Mesothelial cell of epicardium (in vitro differentiated cells): ENCODE results near the gene NPIPB8. TPM values are rescaled to one million over a fixed set of nuclear protein-coding genes. Genes with fewer than 3 reads are reported as not detected.
"Not testable (repeated sequence)": the region's sequence is repeated elsewhere in the genome, so short reads cannot be mapped to it uniquely, and the experiment has no call there.

Experiments used
- DNase-seq, 2 experiments: peaks; one replicate each; pipeline ENCODE4 v3.0.0; 2021; ENCODE audit warnings: low spot score in 2 of 2; ENCODE audit not compliant: unreplicated experiment in 2 of 2
- H3K27ac Mint-ChIP-seq: 2 replicates; pipeline ENCODE4 v1.8.0; 2021; ENCODE audit warnings: mixed read lengths
- H3K27me3 Mint-ChIP-seq: 2 replicates; pipeline ENCODE4 v1.8.0; 2021; ENCODE audit warnings: low read depth, mixed read lengths
- H3K36me3 Mint-ChIP-seq: 2 replicates; pipeline ENCODE4 v1.8.0; 2021; ENCODE audit warnings: mixed read lengths
- H3K4me1 Mint-ChIP-seq: 2 replicates; pipeline ENCODE4 v1.8.0; 2021; ENCODE audit warnings: mixed read lengths
- H3K4me3 Mint-ChIP-seq: 2 replicates; pipeline ENCODE4 v1.8.0; 2021; ENCODE audit warnings: mild to moderate bottlenecking, moderate library complexity, mixed read lengths
- H3K9me3 Mint-ChIP-seq: 2 replicates; pipeline ENCODE4 v1.8.0; 2021; ENCODE audit warnings: mixed read lengths
- total RNA-seq: library from RNA; stranded (reverse); gene quantifications from 3 replicates; pipeline ENCODE4 v1.2.1, GENCODE V29; 2021
- TF ChIP-seq, protein P1 (sequence below): fragments of 200-600 bp; sonication (generic); IDR thresholded peaks from one replicate; pipeline ENCODE4 v1.5.0; 2021; ENCODE audit warnings: antibody characterized with exemption; ENCODE audit not compliant: unreplicated experiment

Gene NPIPB8
- total RNA-seq, 1 donor from 2014 or later, result 0.49 TPM

DNA sequence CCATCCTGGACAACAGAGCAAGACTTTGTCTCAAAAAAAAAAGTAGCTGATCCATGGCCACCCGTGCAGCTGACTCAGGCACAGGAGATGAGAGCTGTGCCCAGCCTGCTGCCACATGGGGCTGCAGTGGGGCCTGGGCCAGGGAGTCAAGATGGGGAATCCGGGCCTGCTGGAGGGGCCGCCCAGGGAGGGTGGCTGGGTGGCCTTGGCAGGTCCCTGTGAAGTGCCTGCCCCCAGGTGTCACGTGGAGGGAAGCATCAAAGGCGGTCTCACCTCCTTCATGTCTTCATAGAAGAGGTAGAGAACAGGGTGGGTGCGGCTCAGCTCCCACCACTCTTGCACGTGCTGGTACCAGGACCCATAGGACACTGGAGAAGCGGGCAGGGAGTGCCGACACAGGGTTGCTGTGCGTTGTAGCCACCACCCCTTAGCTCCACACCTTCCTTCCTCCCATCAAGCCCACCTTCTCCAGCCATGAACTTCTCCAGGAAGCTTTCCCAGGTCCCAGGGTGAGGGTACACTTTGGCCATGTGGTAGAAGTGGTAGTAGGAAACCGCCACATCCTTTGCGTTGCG, 44.8 kb upstream of the NPIPB8 start:
- Mint-ChIP-seq H3K9me3 (no peaks in the 10 kb centered on the region), H3K27ac (no peak overlapping the region), H3K27me3 (no peaks in the 10 kb centered on the region), H3K36me3 (peaks cover 23% of the 10 kb centered on the region), H3K4me1 (peaks cover 17% of the 10 kb centered on the region), H3K4me3 (no peak overlapping the region)
- no peak for DNase-seq
- TF ChIP-seq, protein P1, sequence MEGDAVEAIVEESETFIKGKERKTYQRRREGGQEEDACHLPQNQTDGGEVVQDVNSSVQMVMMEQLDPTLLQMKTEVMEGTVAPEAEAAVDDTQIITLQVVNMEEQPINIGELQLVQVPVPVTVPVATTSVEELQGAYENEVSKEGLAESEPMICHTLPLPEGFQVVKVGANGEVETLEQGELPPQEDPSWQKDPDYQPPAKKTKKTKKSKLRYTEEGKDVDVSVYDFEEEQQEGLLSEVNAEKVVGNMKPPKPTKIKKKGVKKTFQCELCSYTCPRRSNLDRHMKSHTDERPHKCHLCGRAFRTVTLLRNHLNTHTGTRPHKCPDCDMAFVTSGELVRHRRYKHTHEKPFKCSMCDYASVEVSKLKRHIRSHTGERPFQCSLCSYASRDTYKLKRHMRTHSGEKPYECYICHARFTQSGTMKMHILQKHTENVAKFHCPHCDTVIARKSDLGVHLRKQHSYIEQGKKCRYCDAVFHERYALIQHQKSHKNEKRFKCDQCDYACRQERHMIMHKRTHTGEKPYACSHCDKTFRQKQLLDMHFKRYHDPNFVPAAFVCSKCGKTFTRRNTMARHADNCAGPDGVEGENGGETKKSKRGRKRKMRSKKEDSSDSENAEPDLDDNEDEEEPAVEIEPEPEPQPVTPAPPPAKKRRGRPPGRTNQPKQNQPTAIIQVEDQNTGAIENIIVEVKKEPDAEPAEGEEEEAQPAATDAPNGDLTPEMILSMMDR, result no peak

DNA sequence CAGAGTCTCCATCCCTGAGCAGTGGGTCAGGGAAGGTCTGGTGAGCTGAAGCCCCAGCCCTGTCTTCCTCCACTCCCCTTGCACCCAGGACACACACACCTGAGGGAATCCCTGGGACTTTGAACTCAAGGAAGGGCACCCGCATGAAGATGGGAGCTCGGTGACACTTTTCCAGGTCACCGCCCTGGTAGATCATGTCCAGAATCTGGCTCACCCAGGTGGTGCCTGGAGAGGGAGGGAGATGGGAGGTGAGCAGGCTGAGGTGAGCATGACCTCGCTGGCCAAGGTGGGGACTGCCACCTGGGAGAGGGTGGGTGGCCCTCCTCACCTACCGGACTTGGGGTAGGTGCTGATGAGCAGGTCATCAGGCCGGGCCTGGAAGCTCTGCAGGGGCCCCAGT, 42.4 kb upstream of the NPIPB8 start:
- H3K9me3 Mint-ChIP-seq, DNase-seq, H3K4me3 Mint-ChIP-seq, H3K27me3 Mint-ChIP-seq, H3K27ac Mint-ChIP-seq: not testable (repeated sequence)
- Mint-ChIP-seq H3K4me1 (peaks cover 17% of the 10 kb centered on the region), H3K36me3 (peaks cover 12% of the 10 kb centered on the region)

DNA sequence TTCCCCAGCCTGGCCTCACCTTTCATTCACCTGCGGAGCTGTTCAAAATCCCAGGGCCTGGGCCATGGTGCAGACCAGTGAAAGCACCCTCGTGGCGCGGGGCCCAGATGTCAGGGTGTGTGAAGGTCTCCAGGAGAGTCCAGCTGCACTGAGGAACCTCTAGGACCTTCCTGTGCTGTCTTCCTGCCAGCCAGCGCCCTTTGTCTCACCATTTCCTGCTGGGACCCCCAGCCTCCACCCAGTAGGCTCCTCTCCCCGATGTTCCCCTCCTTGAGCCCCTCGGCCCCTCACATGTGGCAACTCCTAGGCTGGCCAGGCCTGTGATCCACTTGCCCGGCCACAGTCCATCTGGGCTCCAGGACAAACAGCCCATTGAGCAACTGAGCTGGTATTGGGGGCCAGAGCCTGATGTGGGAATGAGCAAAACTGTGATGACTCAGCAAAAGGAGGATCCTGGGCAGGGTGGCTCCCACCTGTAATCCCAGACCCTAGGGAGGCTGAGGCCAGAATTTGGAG, 41.7 kb upstream of the NPIPB8 start:
- peaks cover 17% of the 10 kb centered on the region for H3K4me1 Mint-ChIP-seq
- no peak overlapping the region for H3K4me3 Mint-ChIP-seq
- H3K27ac Mint-ChIP-seq, result peak overlapping the region; percentile 69
- peaks cover 7% of the 10 kb centered on the region for H3K36me3 Mint-ChIP-seq
- no peaks in the 10 kb centered on the region for H3K27me3 Mint-ChIP-seq
- no peak for DNase-seq
- TF ChIP-seq, protein P1, result no peak
- H3K9me3 Mint-ChIP-seq, result no peaks in the 10 kb centered on the region

DNA sequence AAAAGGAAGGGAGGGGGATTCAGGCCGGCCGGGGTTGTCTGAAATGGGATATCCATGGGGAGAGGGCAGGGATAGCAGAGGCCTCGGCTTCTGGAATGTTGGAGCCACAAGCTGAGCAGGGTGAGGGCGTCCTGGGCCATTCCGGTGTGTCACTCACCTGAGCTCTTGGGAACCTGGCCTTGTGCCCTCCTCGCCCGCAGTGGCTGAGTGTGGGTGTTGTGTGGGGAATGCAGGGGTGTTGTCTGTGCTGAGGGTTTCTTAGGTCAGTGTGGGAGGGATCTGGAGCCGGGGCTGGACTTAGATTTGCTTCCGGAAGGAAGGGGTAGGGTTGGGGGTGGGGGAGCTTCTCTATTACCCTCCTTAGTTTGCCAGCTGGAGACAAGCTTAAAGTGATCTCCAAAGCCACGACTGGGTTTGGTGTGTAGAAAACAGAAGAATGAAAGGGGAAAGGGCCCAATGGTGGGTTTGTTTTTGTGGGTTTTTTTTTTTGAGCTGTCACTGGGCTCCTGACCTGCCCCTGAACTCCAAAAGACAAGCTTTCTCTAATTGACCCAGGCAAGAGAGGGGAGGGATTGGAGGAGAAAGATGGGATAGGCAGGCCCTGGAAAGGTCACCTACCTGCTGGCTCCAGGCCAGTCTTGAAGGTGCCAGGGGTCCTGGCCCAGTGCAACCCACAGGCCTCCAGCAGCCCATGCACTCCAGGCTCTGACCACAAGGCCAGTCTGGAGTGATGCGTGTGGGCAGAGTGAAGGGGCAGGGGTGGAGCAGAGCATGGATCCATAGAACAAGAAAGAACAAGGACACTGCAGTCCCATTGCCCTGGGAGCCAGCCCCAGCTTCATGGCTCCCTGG, 40.8 kb upstream of the NPIPB8 start, which contains the start of gene SULT1A2:
Gene SULT1A2, minus strand, starts transcription at position 211 of the 852 bp plus-strand sequence. CDS start 1,120 bp downstream, outside the sequence.
- no peak for DNase-seq
- Mint-ChIP-seq H3K9me3 (no peaks in the 10 kb centered on the region), H3K36me3 (peaks cover 6% of the 10 kb centered on the region), H3K4me3 (peak within 1 kb of the TSS; percentile 53), H3K27me3 (peaks cover 3% of the 10 kb centered on the region), H3K4me1 (peaks cover 17% of the 10 kb centered on the region), H3K27ac (peak within 1 kb of the TSS; percentile 69)
- TF ChIP-seq, protein P1, result no peak

DNA sequence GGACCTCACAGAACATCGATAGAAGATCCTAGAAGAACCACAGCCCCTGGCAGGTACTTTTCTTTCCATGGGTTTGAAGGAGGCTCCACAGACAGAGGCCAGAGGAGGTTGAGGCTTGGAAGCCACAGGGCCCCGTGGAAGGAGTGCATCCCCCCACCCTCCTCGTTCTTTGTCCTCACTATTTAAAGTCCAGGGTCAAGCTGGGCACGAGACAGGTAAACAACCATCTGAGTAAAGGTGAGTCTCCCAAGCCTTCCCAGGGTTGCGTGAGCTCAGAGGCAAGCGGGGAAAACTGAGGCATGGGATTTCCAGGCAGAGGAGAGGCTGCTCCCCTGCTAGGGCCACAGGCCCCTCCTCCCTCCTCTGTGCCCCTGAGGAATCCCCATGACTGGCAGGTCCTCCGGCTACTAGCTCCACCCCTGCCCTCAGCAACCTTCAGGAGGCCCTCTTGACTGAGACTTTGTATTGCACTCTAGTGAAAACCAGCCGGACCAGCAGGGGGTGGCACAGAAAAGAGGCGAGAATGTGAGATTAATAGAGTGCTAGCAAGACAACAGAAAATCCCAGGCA, 40.1 kb upstream of the NPIPB8 start:
- Mint-ChIP-seq H3K27me3 (peaks cover 3% of the 10 kb centered on the region), H3K27ac (no peak overlapping the region)

DNA sequence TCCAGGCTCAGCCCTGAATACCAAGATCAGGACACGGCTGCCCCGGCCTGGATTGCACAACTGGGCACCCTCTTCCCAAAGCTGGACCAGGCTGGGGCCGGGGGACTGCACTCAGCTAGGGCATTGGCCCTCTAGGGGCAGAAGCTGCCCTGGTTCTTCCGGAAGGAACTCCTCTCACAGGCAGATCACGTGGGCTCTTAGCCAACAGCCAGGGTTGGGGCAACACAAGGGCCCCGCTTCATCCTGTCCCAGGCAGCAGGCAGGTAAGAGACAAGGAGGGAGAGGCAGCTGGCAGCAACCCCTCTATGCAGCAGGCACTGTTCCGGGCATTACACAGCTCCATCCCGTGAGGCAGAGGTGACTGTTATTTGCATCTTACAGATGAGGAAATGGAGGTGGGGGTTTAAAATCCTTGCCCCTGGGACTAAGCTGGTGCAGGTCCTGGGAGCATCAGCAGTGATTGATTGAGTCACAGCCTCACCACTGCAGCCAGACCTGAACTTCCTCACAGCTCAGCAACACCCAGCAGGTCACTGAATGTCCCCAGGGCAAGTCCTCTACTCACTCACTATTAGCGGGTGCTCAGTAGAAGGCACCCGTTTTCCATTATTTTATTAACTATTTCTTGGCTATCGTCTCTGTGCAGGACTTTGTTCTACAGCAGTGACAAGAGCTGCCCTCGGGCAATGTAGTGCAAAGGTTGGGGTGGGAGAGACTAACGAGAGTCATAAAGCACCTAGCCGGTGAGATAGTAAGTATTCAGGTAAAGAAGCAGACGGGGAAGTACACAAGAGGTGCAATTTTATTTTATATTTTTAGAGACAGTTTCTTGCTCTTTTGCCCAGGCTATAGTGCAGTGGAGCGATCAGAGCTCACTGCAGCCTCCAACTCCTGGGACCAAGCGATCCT, 38.2 kb upstream of the NPIPB8 start:
- not testable (repeated sequence) for H3K27me3 Mint-ChIP-seq
- peaks cover 17% of the 10 kb centered on the region for H3K4me1 Mint-ChIP-seq

More for the DNA sequence above, 40.1 kb upstream of the NPIPB8 start:
- TF ChIP-seq, protein P1, result no peak
- no peaks in the 10 kb centered on the region for H3K9me3 Mint-ChIP-seq
- H3K4me3 Mint-ChIP-seq, result no peak overlapping the region
- peaks cover 17% of the 10 kb centered on the region for H3K4me1 Mint-ChIP-seq
- no peak for DNase-seq
- H3K36me3 Mint-ChIP-seq, result peaks cover 4% of the 10 kb centered on the region

DNA sequence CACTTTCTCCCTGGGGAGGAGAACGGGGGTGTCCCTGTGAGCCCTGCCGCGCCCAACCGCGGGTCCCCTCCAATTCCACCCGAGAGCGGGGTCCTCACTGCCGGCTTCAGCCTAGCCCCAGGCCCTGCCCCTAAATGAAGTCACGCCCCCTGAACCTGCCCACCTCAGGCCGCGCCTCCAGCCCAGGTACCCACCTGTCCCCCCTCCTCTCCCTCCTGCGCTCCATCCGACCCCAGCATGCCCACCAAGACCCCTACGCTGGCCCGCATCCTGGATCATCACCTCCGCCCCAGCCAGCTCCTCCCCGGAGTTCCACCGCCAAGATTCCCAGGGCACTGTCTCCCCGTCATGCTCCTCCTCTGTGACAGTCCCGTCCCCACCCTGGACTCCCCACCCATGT, 36.9 kb upstream of the NPIPB8 start:
- H3K27ac Mint-ChIP-seq, H3K9me3 Mint-ChIP-seq, H3K36me3 Mint-ChIP-seq, DNase-seq, H3K4me3 Mint-ChIP-seq, H3K27me3 Mint-ChIP-seq: not testable (repeated sequence)
- peaks cover 17% of the 10 kb centered on the region for H3K4me1 Mint-ChIP-seq

More for the DNA sequence above, 38.2 kb upstream of the NPIPB8 start:
- DNase-seq, H3K36me3 Mint-ChIP-seq, H3K9me3 Mint-ChIP-seq, H3K27ac Mint-ChIP-seq, H3K4me3 Mint-ChIP-seq: not testable (repeated sequence)

DNA sequence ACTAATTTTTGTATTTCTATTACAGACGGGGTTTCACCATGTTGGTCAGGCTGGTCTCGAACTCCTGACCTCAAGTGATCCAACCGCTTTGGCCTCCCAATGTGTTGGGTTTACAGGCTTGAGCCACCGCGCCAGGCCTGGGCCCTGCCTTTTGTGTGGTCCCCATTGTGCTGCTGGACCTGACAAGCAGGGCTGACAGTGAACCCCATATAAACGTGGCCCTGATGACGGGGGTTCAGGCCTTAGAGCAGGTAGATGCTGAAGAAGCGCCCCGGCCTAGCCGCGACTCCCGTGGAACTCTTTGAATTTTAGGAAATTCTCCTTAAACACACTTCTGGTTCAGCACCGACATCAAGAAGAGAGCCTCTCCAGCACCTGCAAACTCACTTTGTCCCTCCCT, 36.3 kb upstream of the NPIPB8 start:
- not testable (repeated sequence) for H3K36me3 Mint-ChIP-seq, H3K4me3 Mint-ChIP-seq, H3K27me3 Mint-ChIP-seq, H3K27ac Mint-ChIP-seq, DNase-seq, H3K9me3 Mint-ChIP-seq
- H3K4me1 Mint-ChIP-seq, result peaks cover 14% of the 10 kb centered on the region

DNA sequence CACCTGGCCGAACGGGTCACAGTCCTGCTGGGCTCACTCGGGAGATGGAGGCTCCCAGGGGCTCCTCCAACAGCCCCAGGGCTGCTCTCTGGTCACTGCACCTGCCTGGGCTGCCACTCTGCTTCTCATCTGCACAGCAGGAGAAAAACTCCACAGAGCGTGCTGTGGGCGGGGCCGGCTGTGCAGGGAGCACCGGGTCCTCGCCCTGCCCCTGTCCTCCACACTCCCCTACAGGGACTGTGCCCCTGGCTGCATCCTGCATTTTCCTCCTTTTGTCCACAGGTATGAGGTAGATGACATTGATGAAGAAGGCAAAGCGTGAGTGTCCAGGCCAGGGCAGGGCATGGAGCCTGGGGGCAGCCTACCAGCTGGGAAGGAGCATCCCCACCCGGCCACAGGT, 35.8 kb upstream of the NPIPB8 start:
- H3K4me3 Mint-ChIP-seq, H3K27ac Mint-ChIP-seq, DNase-seq, H3K27me3 Mint-ChIP-seq, H3K36me3 Mint-ChIP-seq, H3K4me1 Mint-ChIP-seq, H3K9me3 Mint-ChIP-seq: not testable (repeated sequence)
